ENCODE results near the gene LMF1.

LMF1 gene

GRCh38 chr16:984736-985636 is 14.2 kb upstream of the LMF1 start:
- no peak for DNase-seq (ENCODE audit: low read depth, low spot score)

- peak; percentile 41 for DNase-seq (ENCODE audit: low read depth, low spot score)
Measured at GRCh38 chr16:984121-984694, 13.4 kb upstream of the LMF1 start.

GRCh38 chr16:983044-984030 is 12.6 kb upstream of the LMF1 start:
- DNase-seq (ENCODE audit: low read depth, low spot score): peak; percentile 57

- peak; percentile 49 for DNase-seq (ENCODE audit: low read depth, low spot score)
Measured at GRCh38 chr16:982145-983043, 11.6 kb upstream of the LMF1 start.

GRCh38 chr16:981695-982144 is 10.9 kb upstream of the LMF1 start, which contains the start of gene SOX8:
Gene SOX8, plus strand, starts transcription at chr16:981770. Its CDS starts 153 bp downstream, at chr16:981923.
- DNase-seq (ENCODE audit: low read depth, low spot score): no peak

GRCh38 chr16:980595-980854 is 9.7 kb upstream of the LMF1 start:
- no peak for DNase-seq (ENCODE audit: low read depth, low spot score)

- DNase-seq (ENCODE audit: low read depth, low spot score): no peak
Measured at GRCh38 chr16:979859-980594, 9.2 kb upstream of the LMF1 start.

- DNase-seq (ENCODE audit: low read depth, low spot score): no peak
Measured at GRCh38 chr16:979147-979546, 8.4 kb upstream of the LMF1 start.

- DNase-seq (ENCODE audit: low read depth, low spot score): no peak
Measured at GRCh38 chr16:978403-978802, 7.6 kb upstream of the LMF1 start.

- DNase-seq (ENCODE audit: low read depth, low spot score): no peak
Measured at GRCh38 chr16:977896-978295, 7.1 kb upstream of the LMF1 start.

- peak; percentile 38 for DNase-seq (ENCODE audit: low read depth, low spot score)
Measured at GRCh38 chr16:977081-977701, 6.4 kb upstream of the LMF1 start.

- DNase-seq (ENCODE audit: low read depth, low spot score): no peak
Measured at GRCh38 chr16:976389-976931, 5.7 kb upstream of the LMF1 start.

GRCh38 chr16:975291-975690 is 4.5 kb upstream of the LMF1 start:
- no peak for DNase-seq (ENCODE audit: low read depth, low spot score)

- no peak for DNase-seq (ENCODE audit: low read depth, low spot score)
Measured at GRCh38 chr16:974611-975261, 4.0 kb upstream of the LMF1 start.

- no peak for DNase-seq (ENCODE audit: low read depth, low spot score)
Measured at GRCh38 chr16:974001-974601, 3.3 kb upstream of the LMF1 start.

- DNase-seq (ENCODE audit: low read depth, low spot score): no peak
Measured at GRCh38 chr16:973366-973765, 2.6 kb upstream of the LMF1 start.

- DNase-seq (ENCODE audit: low read depth, low spot score): no peak
Measured at GRCh38 chr16:972316-973002, 1.7 kb upstream of the LMF1 start.

- no peak for DNase-seq (ENCODE audit: low read depth, low spot score)
Measured at GRCh38 chr16:971981-972315, 1.2 kb upstream of the LMF1 start.

Data from astrocyte of the hippocampus (primary cell).